ENCODE data around the gene PLEK. TPM values are rescaled to one million over a fixed set of nuclear protein-coding genes. Genes with fewer than 3 reads are reported as not detected.
"Not testable (repeated sequence)": the region's sequence is repeated elsewhere in the genome, so short reads cannot be mapped to it uniquely, and the experiment has no call there.

Gene PLEK
- 10 to 100 TPM in 1 of 4 donors, 1 to 10 TPM in 3; 3.9 to 10.5 (median 6.6) TPM for polyA plus RNA-seq (ENCODE audit: insufficient read length in 4 of 4)

GRCh38 chr2:68365087-68365486, at the start of gene PLEK:
Gene PLEK, plus strand, starts transcription at chr2:68365282. Its CDS starts 70 bp downstream, at chr2:68365352.
- DNase-seq (ENCODE audit: low read depth in 4 of 4, low spot score in 3 of 4): no peak

GRCh38 chr2:68316111-68316510, 49.0 kb upstream of the PLEK start:
- no peak for DNase-seq (ENCODE audit: low read depth in 4 of 4, low spot score in 3 of 4)

GRCh38 chr2:68317971-68318913, 46.8 kb upstream of the PLEK start:
- peak in 2 of 4 donors; percentile 1 to 4 for DNase-seq (ENCODE audit: low read depth in 4 of 4, low spot score in 3 of 4)

DNA sequence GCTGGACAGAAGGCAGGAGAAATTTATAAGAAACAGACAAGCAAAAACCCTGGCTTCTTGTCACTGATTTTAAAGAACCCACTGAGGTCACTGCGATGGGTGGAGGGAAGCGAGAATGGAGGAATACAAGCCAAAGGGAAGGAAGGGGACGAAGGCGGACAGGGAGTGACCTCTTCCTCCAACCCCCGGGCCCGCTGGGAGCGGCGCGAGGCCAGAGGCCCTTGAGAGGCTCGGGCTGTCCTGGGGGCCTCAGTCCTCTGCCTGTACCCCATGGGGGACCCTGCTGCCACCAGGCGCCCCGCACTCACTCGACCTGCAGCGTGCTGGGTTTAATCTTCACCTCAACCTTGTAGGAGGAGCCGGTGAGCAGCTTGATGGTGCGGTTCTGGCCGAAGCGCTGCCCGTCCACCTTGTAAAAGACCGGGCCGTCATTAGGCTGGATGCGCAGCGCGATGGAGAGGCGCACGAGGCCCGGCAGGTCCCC, 46.1 kb upstream of the PLEK start:
- peak in 1 of 4 donors; percentile 16 for DNase-seq (ENCODE audit: low read depth in 4 of 4, low spot score in 3 of 4)

- peak; percentile 46 to 60 (median 56) for DNase-seq (ENCODE audit: low read depth in 4 of 4, low spot score in 3 of 4)
These were observed 45.5 kb upstream of the PLEK start, which contains the start of gene CNRIP1 for GRCh38 chr2:68319398-68320117. Gene CNRIP1, minus strand, starts transcription at chr2:68319949. Its CDS starts 549 bp downstream, at chr2:68319400.

- peak; percentile 16 to 36 (median 28) for DNase-seq (ENCODE audit: low read depth in 4 of 4, low spot score in 3 of 4)
These were observed 44.9 kb upstream of the PLEK start for GRCh38 chr2:68320118-68320641.

- no peak for DNase-seq (ENCODE audit: low read depth in 4 of 4, low spot score in 3 of 4)
These were observed 40.0 kb upstream of the PLEK start for GRCh38 chr2:68325056-68325455.

- DNase-seq (ENCODE audit: low read depth in 4 of 4, low spot score in 3 of 4): no peak
These were observed 36.2 kb upstream of the PLEK start for GRCh38 chr2:68328901-68329300.

GRCh38 chr2:68330691-68331090, 34.4 kb upstream of the PLEK start:
- DNase-seq (ENCODE audit: low read depth in 4 of 4, low spot score in 3 of 4): no peak

DNA sequence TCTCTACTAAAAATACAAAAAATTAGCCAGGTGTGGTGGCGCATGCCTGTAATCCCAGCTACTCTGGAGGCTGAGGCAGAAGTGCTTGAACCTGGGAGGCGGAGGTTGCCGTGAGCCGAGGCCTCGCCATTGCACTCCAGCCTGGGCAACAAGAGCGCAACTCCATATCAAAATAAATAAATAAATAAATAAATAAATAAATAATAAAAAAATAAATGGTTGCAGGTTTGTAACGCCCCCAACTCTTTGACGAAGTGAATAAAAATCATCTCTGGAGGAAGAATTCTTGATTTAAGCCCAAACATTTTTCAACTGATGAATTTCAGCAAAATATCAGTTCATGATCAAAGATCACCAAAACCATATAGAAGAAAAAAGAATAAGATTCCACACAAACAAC, 32.1 kb upstream of the PLEK start:
- DNase-seq (ENCODE audit: low read depth in 4 of 4, low spot score in 3 of 4): no peak

DNA sequence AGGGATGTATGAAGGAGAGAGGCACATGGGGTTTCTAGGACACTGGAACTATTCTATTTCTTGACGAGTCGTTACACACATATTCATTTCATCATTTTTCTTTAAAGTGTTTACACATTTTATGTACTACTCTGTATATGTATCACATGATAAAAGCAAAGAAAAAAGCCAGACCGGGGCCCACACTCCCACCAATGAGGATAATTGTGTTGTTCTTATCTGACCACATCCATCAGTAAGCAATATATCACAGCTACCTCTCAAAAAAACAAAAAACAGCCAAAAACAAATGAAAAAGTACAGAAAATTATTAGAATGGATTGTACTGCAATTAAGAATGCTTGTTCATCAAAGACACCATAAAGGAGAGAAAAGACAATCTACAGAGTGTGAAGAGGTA, 31.2 kb upstream of the PLEK start:
- DNase-seq (ENCODE audit: low read depth in 4 of 4, low spot score in 3 of 4): no peak

- no peak for DNase-seq (ENCODE audit: low read depth in 4 of 4, low spot score in 3 of 4)
These were observed 28.9 kb upstream of the PLEK start for GRCh38 chr2:68336192-68336591.

- DNase-seq (ENCODE audit: low read depth in 4 of 4, low spot score in 3 of 4): no peak
These were observed 24.6 kb upstream of the PLEK start for GRCh38 chr2:68340226-68341061.

DNA sequence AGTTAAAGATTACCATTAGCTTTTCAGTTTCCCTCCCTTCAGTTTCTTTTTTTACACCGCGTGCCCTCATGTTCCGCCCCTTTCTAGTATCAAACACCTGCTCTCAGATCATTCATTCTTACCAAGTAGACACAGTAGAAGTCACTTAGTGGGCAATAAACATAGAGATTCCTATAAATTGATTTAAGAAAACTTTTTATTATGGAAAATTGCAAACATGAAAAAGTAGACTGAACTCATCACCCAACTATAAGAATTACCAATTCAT, 24.1 kb upstream of the PLEK start:
- DNase-seq (ENCODE audit: low read depth in 4 of 4, low spot score in 3 of 4): no peak

DNA sequence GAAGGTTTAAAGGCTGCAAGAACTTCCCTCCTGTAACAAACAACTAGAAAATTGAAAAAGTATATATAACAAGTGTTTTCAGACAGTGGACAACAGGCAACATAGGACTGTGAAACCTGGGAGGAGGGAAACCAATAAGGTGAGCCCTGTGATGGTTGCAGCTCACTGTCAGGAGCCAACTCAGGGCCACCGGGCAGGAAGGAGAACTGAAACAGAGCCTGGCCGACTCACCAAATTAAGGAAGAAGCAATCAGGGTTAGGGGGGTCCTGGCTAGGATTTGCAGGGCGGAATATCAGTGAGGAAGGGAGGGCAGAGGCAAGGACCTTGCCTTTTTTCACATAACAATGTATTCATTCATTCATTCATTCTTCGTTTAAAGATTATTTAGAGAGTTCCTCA, 23.5 kb upstream of the PLEK start:
- DNase-seq (ENCODE audit: low read depth in 4 of 4, low spot score in 3 of 4): no peak

DNA sequence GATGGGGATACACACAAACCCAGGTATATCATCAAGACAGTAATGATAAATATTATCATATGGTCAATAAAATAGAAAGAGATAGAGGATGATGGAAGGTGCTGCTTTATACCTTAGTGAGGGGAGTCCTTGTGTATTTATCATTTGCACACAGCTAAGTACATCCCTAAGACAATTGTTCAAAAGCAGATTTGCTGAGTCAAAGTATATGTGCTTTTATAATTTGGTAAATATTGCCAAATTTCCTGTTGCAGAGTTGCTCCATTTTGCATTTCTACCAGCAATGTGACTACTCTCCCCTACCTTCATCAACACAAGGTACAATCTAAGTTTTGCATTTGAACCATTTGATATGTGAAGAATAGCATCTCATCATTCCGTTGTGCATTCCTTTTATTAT, 22.6 kb upstream of the PLEK start:
- DNase-seq (ENCODE audit: low read depth in 4 of 4, low spot score in 3 of 4): no peak

DNA sequence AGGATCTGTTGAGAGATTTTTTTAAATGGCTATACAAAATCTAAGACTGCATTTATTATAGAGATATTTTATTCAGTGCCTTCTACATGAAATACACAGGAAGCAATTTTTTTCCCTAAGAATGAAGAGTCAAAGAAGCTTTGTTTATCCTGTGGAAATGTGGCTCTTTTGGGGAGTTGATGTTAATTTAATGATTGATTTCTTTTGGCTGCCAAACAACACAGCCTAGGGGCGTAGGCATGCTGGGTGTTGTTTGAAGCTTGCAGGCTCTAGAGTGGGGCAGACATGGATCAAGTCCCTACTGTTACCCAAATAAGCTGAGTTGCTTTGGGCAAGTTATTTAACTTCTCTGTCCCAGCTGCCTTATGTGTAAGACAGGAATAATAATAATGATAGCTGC, 21.1 kb upstream of the PLEK start:
- no peak for DNase-seq (ENCODE audit: low read depth in 4 of 4, low spot score in 3 of 4)

DNA sequence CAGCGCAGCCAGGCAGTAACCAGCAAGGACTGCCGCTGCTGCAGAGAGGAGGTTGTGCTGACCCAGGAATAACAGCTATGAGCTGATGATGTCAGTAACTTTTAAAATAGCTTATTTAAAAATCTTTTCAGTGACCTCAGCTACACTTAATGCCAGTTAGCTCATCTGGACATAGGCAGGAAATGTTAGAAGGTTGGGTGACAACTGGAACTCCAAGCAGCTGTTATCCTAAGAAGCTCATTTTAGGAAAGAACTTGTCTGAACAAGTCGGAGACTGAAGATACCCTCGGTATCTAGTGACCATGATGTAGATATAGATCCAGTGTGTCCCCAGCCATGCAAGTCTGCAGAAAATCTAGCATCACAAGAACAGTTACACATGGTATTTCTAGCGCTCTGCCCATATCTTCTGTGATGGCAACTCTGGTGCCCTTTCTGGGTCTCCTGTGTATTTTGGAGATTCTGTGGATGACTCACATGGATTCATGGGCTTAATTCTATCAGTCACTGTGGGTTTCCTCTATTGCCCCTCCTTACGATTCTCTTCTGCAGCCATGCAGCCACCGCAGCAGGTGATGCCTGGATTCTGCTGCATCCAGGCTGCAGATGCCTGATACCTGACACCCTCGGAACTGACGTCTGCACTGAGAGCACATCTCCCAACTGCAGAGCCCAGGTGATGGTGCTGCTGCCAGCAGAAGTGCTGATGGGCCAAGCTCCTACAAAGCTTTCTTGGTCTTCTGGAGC, 19.8 kb upstream of the PLEK start:
- no peak for DNase-seq (ENCODE audit: low read depth in 4 of 4, low spot score in 3 of 4)

GRCh38 chr2:68349091-68349490, 16.0 kb upstream of the PLEK start:
- not testable (repeated sequence) for DNase-seq (ENCODE audit: low read depth in 4 of 4, low spot score in 3 of 4)

- no peak for DNase-seq (ENCODE audit: low read depth in 4 of 4, low spot score in 3 of 4)
These were observed 13.1 kb upstream of the PLEK start for GRCh38 chr2:68351997-68352396.
